ENCODE data around the gene GPR37. TPM values are rescaled to one million over a fixed set of nuclear protein-coding genes. Genes with fewer than 3 reads are reported as not detected.

GPR37 gene
- total and polyA plus RNA-seq, 10 of the 15 experiments (the other 5 are each of a cell fraction or from before 2014, with no cell fraction given): 0.02 TPM; not detected in 9

- intact Hi-C loops (cut with micrococcal nuclease; ENCODE audit: unreplicated experiment) (no loop called here), in situ Hi-C loops (cut with MboI) (no loop called here)
- H3K36me3 ChIP-seq (ENCODE audit: control insufficient read depth in 2 of 2, insufficient read depth in 2 of 2, low read length in 1 of 2): no peaks in the 10 kb centered on the region
- H3K79me2 ChIP-seq (ENCODE audit: control insufficient read depth, insufficient read depth, low read length): no peaks in the 10 kb centered on the region
- CTCF ChIA-PET: no interaction called here
- no peak overlapping the region for H3K4me3 ChIP-seq
- no TSS peak for BruUV-seq (replicated peaks)
- H3K4me1 ChIP-seq (ENCODE audit: control insufficient read depth, insufficient read depth, low read length): no peaks in the 10 kb centered on the region
- no peak for TF ChIP-seq JUND (IDR thresholded peaks at IDR 0.05; ENCODE audit: low read depth, low read length)
- no peak for TF ChIP-seq REST (IDR thresholded peaks at IDR 0.05; ENCODE audit: low read depth, low read length)
- no peak for TF ChIP-seq DPF2 (IDR thresholded peaks at IDR 0.05)
- no peak for TF ChIP-seq MYB (IDR thresholded peaks at IDR 0.05; ENCODE audit: borderline replicate concordance, low read depth, low read length)
- no peak for TF ChIP-seq SREBF1 (IDR thresholded peaks at IDR 0.05; ENCODE audit: low read length)
- no peak for TF ChIP-seq CHD2 (IDR thresholded peaks at IDR 0.05; ENCODE audit: borderline replicate concordance, low read depth, low read length)
- TF ChIP-seq EZH2 (IDR thresholded peaks at IDR 0.05; ENCODE audit: borderline replicate concordance, control insufficient read depth, low read depth, low read length): no peak
- TF ChIP-seq NFYB (IDR thresholded peaks at IDR 0.05; ENCODE audit: insufficient read depth, low read depth, low read length): no peak
- no peak for TF ChIP-seq ZNF207 (IDR thresholded peaks at IDR 0.05; ENCODE audit: borderline replicate concordance)
- TF ChIP-seq BMI1 (IDR thresholded peaks at IDR 0.05; ENCODE audit: borderline replicate concordance): no peak
- TF ChIP-seq BRCA1 (IDR thresholded peaks at IDR 0.05; ENCODE audit: low read depth, low read length): no peak
- no peak for TF ChIP-seq LARP7 (IDR thresholded peaks at IDR 0.05)
- TF ChIP-seq PRDM15 (CRISPR knock-in tag; IDR thresholded peaks at IDR 0.05): no peak
- TF ChIP-seq STAT1 (conservative IDR thresholded peaks at IDR 0.05): no peak
- no peak for TF ChIP-seq SMC3 (IDR thresholded peaks at IDR 0.05; ENCODE audit: borderline replicate concordance, low read length)
- TF ChIP-seq PAX8 (IDR thresholded peaks at IDR 0.05): no peak
- ATAC-seq (no peak), FAIRE-seq (no peak), DNase-seq (ENCODE audit: low read depth, low spot score) (no peak)
- no peaks in the 10 kb centered on the region for H3K27me3 ChIP-seq (replicated peaks in 1 of 2; ENCODE audit: control insufficient read depth in 2 of 2, insufficient read depth in 2 of 2, low read length in 1 of 2)
- RAD21 ChIA-PET (ENCODE audit: unreplicated experiment): no interaction called here
- no peak overlapping the region for H3K4me2 ChIP-seq (ENCODE audit: control insufficient read depth, insufficient read depth)
- POLR2A ChIA-PET: no interaction called here
- SMC1A ChIA-PET (ENCODE audit: uncharacterized antibody, unreplicated experiment): no interaction called here
- 44% methylated on average over 3 of the region's 3 CpGs for WGBS (ENCODE audit: insufficient coverage, insufficient replicate concordance, low lambda C conversion rate, missing lambda C conversion rate)
- no peaks in the 10 kb centered on the region for H4K20me1 ChIP-seq (ENCODE audit: control insufficient read depth, insufficient read depth)
- H3K27ac ChIP-seq (ENCODE audit: control insufficient read depth, insufficient read depth): no peak overlapping the region
- no peak overlapping the region for H3K9ac ChIP-seq (ENCODE audit: control insufficient read depth, insufficient read depth, low read length)
- no peak overlapping the region for H2AFZ ChIP-seq (ENCODE audit: control insufficient read depth, low read depth, low read length)
- H3K9me3 ChIP-seq (replicated peaks; ENCODE audit: control insufficient read depth, insufficient read depth, low read length): no peaks in the 10 kb centered on the region
Measured at GRCh38 chr7:124722292-124722691, 43.3 kb downstream of the GPR37 start.

All from GM12878 (cell line).